Effector CD8-positive, alpha-beta T cell (primary cell): Measurements from ENCODE around the gene CACNA1D.

ENCODE experiments used
- DNase-seq: peaks from one replicate; lab custom pipeline; 2025; lab: John Stamatoyannopoulos, UW

The CACNA1D gene

DNA sequence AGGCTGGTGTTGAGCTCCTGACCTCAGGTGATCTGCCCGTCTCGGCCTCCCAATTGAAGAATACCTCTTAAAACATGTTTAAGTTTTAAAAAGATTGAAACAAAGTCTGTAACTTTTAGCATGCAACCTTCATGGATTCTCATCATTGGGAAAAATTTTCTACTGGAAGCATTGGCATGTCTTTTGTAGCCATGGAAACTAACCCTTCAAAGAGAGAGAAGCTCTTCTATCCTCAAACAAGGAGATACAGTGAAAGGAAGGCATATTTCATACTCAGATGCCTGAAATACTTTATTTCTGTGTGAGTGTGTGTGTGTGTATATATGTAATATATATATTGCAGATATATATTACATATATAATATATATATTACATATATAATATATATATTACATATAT is 196.9 kb downstream of the CACNA1D start:
- no peak for DNase-seq

DNA sequence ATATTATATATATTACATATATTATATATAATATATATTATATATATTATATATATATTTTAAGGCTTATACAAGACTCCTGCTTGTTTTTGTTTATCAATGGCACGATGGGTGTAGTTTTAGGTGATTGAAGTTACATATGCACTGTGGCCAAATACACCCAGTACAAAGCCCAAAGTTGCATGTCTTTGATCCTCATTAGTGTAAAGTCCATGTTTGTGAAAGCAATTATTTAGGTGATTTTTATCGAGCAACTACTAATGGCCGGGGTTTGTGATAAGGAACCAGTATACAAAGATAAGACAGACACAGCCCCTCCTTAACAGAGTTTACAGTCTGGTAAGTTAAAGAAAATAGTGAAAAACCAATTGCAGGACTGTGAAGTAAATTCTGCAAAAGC is 197.5 kb downstream of the CACNA1D start:
- no peak for DNase-seq

DNA sequence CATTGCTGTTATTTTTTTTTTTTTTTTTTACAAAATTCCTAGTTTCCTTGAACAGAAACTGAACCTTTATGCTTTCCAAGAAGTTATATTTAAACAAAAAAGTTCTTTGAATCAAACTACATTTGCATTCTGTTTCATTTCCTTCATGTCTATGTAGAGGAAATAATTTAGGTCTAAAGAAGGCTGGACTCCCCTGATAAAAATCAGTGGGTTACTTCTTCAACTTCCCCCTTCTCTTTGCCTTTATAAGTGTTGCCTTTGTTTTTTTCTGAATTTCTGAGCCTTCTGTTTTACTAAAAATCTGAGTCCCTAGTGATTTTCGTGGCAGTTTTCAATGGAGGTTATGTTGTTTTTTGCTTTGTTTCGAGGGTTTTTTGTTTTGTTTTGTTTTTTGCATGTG is 199.0 kb downstream of the CACNA1D start:
- DNase-seq, result no peak

DNA sequence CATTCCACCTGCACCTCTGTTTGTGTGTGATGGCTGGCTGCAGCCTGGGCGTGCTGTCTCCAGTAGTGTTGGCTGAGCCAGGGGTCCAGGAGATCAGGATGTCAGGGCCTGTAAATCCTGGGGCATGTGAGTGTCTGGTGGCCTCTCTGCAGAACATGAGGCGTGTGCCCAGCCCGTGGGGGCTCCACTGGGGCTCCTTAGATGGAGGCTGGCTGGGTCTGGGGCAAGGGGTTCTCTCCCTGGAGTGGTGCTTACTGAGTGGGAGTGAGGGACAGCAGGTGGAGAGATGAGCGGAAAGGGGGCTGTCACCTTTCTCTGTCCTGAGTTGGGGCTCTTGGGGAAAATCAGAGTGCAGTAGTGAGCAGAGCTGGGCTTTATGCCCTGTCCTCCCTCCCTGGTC is 199.6 kb downstream of the CACNA1D start:
- no peak for DNase-seq

GRCh38 chr3:53694666-53695323 is 200.4 kb downstream of the CACNA1D start:
- no peak for DNase-seq

DNA sequence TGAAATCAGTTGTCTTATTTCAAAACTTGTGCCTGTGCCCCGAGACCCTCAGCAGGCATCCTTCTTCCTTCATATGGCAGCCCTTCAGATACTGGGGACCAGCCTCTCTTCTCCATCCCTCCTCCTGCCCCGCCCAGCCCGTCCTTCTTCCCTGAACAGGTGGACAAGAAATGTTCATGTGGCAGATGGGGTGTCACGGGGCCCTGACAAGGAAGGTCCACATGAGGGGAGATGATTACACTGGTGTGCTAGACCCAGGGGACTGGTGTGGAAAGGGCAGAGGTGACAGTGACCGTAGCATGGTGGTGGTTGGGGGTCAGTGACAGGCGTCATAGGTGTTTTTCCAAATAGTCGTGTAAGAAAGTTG is 200.9 kb downstream of the CACNA1D start:
- DNase-seq, result no peak

DNA sequence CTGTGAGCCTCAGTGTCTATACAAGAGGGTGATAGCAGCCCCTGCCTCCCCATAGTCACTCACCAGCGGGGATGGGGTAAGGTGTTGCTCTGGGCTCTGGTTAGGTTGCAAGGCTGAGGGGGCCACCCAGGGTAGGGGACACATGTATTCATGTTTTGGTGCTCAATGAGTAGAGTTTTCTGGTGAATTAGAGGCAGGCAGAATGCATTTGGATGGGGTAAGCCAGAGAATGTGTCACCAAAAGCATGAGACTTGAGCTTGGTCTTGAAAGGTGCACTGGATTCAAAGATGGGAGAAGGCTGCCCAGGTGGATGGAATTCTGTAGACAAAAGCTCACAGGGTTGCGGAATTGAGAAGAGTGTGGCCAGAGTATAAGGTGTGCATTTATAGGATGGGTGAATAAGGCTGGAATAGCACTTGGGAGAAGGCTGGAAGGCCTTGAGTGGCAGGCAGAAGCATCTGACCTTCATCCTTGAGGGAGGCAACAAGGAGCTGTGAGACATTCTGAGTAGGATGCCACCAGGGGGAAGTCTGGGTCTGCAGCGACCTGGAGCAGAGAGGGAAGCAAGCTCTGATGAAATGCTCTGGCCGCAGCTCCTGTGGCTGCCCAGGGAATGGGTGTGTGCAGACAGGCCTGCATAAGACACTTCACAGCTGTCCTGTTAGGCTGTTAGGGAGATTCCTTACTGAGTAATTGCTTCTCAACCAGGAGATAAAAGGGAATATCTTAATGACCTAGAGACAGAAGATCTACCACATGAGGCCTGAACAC is 202.2 kb downstream of the CACNA1D start:
- DNase-seq, result no peak

DNA sequence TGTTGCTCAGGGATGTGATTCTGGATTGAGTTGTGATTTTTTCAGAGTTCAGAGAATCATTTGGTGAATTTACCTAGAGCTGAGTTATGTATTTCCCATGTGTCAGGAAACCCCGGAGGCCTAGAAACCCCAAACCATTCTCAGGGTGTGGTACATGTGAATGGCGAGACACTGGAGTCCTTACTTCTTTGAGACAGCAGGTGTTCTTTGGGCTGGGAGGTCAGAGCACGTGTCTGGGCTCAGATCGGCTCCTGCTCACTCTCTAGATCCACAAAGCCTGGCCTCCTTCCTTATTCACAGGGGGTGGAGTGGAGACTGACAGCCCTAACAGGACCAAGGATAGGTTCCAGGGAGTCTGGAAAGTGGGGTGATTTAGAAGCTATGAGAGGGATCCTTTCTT is 206.0 kb downstream of the CACNA1D start:
- DNase-seq, result no peak

GRCh38 chr3:53702776-53703530 is 208.5 kb downstream of the CACNA1D start:
- DNase-seq, result no peak

DNA sequence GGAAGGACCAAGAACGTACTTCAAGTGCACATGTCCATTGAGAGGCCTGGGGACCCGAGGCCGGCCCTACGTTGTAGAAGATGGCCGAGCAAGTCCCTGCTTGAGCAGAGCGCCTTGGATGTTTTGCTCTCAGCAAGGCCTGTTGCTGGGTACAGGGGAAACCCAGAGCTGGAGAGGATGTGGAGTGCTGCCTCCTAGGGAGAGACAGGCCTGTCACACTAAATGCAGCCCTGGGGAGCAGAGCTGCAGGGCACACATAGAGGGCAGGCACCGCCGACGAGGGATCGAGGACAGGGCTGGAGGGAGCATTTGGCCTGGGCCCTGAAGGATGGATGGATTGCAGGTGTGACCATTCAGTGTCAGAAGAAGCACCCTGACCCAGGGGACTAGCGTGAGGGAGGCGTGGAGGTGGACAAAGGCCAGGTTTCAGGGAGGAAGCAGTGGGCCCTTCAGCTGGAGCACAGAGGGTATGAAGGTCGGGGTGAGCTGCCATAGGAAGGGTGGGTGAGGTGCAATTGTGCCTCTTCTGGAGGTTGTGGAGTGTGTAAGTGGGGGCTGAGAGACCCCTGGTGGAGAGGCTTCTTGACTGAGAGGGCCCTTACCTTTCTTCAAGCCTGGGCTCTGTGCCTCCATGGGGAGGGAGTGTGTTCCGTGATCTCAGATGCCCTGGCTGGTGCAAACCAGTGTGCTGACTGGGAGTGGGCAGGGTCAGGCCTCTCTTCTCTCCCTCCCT is 209.4 kb downstream of the CACNA1D start:
- DNase-seq, result no peak

- no peak for DNase-seq
Measured at GRCh38 chr3:53704363-53704725, 209.9 kb downstream of the CACNA1D start.

DNA sequence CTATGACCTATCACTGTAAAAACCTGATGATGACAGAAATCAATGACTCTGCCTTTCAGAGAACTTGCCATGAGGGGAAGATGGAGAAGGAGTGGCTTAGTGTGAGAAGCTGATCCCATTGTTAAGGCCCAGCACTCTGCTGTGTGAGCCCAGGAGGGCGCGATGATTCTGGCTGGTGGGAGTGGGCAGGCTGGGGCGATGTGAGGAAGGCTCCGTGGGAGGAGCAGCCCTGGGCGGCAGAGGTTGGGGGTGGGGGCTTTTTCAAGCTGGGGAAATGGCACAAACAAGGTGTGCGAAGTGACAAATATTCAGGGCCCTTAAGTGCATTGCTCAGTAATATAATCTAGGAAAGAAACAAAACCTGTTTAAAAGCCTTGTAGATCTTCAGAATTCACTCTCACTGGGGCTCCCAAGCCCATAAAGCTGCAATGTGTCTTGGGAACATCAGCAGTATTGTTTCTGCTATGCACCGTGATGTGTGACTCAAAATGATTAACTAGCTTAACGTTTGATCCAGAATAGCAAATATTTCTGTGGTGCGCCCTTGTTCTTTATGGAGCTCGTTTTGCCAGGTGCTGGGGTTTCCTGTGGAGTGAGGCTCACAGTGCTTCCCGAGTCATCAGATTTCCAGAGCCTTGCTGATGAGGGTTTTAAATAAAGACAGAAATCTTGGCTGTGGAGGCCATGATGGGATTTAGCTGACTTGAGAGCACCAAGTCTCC is 210.8 kb downstream of the CACNA1D start:
- DNase-seq, result no peak

GRCh38 chr3:53705774-53706173 is 211.4 kb downstream of the CACNA1D start:
- DNase-seq, result no peak

- no peak for DNase-seq
Measured at GRCh38 chr3:53707222-53707621, 212.8 kb downstream of the CACNA1D start.

DNA sequence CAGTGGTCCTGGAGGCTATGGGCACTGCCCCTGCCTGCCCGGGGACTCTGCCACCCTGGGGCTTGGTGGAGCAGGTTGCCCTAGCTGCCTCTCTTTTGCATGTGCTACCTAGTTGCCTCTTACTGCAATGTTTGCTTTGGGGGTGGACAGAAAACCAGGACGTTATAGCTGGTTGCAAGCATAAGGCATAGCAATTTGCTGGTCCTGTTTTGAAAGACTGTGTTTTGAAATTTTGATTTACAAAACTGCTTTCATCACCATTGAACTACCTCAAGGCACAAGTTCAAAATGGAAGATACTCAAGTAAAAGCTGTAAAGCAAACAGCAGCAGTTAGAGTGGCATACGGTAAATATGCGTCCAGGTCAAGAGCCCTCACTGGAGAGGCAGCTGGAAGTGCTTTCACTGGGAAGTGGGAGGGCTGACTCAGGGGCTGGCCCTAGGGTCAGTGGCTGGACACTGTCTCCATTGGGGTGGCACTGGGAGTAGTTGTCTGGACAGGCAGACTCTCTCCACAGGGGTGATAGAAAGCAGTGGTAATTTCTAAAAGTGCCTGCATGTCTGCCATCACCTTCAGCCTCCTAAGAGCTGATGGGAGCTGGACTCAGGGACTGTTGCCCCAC is 213.7 kb downstream of the CACNA1D start:
- no peak for DNase-seq

- DNase-seq, result no peak
Measured at GRCh38 chr3:53709256-53709655, 214.8 kb downstream of the CACNA1D start.

- peak; percentile 3 for DNase-seq
Measured at GRCh38 chr3:53709860-53710674, 215.7 kb downstream of the CACNA1D start.

DNA sequence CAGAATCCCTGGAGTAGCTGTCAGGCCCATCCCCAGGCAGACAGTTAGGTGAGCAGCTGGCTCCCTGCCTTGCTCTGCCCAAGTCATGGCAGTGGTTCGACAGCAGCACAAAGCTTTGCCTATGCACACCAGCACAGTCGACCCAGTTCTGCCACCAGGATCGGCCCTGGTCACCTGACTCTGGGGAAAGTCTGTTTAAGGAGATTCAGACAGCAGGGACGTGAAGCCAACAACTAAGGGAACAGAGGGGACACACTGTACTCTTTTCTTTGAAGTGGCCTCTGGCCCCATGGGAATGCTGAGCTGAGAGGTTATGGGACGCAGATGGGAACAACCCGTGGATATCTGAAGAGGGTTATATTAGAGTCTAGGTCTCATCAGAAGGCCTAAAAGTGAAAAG is 217.0 kb downstream of the CACNA1D start:
- no peak for DNase-seq

DNA sequence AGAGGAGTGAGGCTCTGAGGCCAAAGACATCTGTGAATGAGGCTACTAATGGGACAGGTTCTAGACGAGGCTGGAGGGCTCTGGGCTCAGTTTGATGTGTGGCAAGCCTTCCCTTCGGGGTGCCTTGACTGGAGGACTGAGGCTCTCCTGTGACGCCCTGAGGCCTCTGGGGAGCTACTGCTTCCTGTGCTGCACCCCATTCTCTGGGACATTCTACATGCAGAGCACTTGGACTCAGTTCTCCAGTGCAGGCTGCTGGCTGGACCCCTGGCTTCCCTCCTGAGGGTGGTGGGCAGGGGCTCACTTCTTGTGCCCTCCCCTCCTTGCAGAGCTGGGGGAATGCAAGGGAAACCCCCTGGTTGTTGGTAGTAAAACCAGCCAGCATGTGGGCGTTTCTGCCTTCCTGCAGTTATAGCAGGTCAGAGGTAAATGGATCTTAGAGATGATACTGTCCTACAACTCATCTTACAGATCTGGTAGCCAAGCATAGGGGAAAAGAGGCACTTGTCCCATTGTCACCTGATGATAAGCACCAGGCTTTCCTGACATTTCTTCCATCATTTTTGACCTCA is 218.5 kb downstream of the CACNA1D start:
- no peak for DNase-seq

- DNase-seq, result no peak
Measured at GRCh38 chr3:53713626-53714025, 219.2 kb downstream of the CACNA1D start.
